Measurements from ENCODE around the gene GTF2H4.

DNA sequence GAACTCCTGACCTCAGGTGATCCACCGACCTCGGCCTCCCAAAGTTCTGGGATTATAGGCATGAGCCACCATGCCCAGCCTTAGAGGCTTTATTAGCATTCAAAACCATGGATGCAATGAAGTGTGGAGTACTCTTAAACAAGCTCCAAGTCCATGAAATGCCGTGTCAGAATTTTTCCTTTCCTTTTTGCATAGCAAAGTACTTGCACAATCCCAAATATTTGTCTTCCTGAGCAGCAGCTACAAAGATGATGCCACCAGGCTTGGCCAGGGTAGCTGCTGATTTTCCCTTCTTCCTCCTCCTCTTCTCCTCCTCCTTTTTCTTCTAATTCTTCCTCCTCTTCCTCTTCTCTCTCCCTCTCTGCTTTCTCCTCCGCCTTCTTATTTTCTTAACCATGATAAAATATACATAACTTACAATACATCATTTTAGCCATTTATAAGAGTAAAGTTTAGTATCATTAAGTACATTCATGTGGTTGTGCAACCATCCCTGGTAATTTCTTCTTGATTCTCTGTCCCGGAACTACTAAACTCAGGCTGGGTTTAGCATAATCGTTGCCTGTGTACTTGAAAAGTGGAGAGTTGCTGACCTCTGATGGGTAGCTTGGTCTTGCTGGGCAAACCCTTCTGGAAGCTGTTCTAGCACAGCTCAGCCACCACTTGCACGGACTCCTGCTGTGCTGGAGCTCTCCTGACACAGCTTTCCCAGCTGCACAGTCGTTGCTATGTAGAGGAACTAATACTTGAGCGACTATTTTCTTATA lies 53.1 kb downstream of the GTF2H4 start:
- TF ChIP-seq, protein P1, sequence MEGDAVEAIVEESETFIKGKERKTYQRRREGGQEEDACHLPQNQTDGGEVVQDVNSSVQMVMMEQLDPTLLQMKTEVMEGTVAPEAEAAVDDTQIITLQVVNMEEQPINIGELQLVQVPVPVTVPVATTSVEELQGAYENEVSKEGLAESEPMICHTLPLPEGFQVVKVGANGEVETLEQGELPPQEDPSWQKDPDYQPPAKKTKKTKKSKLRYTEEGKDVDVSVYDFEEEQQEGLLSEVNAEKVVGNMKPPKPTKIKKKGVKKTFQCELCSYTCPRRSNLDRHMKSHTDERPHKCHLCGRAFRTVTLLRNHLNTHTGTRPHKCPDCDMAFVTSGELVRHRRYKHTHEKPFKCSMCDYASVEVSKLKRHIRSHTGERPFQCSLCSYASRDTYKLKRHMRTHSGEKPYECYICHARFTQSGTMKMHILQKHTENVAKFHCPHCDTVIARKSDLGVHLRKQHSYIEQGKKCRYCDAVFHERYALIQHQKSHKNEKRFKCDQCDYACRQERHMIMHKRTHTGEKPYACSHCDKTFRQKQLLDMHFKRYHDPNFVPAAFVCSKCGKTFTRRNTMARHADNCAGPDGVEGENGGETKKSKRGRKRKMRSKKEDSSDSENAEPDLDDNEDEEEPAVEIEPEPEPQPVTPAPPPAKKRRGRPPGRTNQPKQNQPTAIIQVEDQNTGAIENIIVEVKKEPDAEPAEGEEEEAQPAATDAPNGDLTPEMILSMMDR (IDR thresholded peaks at IDR 0.05) = no peak
- no peak for TF ChIP-seq ZFX (IDR thresholded peaks at IDR 0.05; ENCODE audit: borderline replicate concordance)

Measured in 22Rv1 (cell line).